Hepatic stellate cell (primary cell): ENCODE data around the gene LMX1B.

Source experiments
- DNase-seq: peaks from one replicate; pipeline ENCODE4 v3.0.0; 2011; ENCODE audit warnings: low spot score

Gene LMX1B

DNA sequence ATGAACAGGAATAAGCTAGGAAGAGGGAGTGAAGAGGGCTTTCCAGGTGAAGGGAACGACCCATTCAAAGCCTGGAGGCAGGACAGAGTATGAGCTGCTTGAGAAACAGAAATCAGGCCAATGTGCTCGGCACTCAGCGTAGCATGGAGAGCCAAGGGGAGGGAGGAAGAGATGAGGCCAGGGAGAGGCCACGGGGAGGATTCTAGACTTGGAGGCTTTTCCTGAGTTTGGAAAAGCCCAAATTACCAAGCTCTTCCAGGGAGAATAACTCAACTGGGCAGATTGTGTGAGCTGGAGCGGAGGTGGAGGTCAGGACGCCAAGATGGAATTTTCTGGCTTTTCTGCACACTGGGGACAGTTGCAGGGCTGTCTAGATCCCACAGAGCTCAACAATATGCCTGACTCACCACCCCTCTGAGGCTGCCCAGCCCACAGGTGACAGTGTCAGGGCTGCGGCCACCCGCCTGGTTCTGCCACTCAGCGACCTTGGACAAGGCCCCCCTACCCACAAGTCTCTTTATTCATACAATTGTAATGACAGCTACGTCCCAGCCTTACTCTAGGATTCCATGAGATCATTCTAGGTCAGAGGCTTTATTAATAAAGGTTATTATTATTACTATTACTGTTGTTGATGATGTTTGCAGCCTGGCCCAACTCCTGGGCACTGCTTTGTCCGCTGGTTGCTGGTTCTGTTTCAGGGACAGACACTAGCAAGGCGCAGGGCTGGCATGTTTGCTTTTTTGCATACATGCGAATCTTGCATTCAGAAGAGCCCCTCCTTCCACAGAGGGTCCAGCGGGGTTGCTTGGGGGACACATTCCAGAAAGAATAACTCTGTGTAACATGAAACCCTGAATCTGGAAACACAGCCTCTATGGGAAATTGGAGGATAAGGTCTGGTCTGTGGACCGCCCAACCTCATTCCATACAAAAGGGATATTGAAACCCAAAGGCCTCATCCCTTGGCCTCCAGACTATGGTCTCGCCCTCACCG is 9.4 kb upstream of the LMX1B start:
- DNase-seq, result no peak

DNA sequence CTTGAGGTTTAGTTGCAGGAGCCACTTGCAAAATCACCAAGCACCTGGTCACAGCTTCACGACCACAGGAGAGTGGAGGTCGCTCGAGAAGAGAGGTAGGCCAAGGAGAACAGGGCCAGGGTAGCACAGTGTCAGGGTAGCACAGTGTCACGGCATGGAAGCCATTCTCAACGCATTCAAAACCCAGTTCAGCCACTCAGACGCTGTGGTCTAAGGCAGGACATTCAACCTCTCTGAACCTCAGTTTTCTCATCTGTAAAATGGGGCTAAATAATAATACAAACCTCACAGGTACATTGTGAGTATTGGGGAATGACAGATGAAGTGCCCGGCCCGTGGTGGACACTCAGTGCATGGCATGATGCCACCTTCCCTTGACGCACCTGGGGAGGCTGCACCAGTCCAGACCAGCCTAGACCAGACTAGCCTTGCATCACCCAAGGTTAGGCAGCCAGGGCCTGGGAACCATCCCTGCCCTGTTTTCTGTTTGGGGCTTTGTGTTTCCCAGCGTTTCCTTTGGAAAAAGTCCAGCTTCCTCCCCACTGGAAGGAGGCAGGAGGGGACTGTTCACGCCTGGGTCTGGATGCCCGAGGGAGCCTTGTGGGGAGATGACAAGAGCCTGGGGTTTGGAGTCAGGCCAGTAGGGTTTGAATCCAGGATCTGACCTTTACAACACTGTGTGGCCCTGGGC is 7.8 kb upstream of the LMX1B start:
- no peak for DNase-seq

DNA sequence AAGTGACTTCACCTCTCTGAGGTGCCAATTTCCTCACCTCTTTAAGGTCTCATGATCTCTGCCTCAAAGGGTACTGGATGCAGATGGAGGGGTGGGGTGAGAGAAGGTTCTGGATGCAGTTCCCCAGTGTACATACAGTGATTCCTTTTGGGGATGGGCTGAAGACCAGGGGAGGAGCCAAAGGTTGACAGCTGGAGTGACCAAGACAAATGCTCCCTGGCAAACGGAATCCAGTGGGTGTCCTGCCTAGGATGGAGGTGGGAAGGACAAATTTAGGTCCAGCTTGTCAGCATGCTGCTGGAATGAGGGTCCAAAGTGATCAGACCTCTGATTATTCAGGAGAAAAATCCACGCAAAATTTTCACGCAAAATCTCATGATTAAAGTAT is 7.3 kb upstream of the LMX1B start:
- DNase-seq, result peak; percentile 3

DNA sequence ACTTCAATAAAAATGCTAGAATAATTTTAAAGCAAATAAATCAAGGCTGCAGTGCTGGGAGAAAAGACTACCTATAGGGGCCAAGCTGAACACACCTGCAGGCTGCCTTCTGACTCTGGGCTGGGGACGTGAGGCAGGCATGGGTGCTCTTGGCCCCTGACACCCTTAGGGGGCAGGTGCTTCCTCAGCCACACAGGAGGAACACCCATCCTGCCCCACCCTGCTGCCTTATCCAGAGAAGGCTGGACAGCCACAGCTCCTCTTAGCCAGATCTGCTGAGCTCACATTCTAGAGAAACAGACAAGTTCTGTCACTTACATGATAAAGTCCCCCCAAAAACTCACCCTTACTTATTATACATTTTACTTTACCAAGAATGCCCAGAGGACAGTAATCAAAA is 6.6 kb upstream of the LMX1B start:
- DNase-seq, result no peak

DNA sequence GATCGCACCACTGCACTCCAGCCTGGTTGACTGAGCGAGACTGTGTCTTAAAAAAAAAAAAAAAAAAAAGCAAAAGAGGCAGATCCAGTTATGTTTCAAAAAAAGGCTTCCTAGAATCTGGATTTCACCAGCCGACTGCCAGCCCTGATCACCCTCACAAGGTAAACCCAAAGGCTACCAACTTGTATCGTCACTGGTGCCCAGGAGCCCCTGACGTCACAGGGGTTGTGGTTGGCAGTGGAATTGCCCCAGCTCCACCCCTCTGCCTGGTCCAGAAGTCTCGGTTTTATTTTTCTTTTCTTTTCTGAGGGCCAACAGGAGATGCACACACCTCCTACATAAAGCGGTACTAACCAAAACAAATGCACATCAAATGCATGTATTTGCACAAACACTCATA is 6.0 kb upstream of the LMX1B start:
- no peak for DNase-seq

DNA sequence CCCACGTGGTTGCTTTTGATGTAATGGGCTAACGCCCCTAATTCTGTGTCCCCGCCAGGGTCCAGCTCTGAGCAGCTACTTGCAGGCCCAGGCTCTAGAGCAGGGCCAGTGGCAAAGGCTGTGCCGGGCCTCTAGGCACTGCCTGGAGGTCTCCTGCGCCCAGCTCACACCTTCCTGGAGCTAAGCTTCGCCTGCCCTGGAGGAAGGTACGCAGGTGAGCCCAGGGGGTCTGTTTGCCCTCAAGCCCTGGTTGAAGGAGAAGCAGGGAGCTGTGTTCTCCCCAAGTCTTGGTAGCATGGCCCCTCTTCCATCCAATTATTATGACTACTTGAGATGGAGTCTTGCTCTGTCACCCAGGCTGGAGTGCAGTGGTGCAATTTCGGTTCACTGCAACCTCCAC is 5.2 kb upstream of the LMX1B start:
- no peak for DNase-seq

DNA sequence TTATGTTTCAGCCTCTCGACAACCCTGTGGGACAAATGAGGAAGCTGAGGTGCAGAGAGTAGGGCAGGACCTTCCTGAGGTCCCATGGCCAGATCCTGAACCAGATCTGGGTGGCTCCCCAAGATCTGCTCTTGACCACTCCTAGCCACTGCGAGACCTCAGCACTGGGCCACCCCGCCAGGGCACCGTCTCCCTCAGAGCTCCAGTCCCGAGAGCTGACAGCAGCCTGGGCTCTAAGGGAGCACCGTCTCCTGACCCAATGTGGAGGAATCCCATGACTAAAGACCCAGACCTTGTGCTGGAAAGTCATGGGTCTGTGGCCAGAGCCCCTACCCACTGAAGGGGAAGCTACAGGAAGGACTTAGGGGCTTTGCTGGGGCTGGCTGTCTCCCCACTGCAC is 4.5 kb upstream of the LMX1B start:
- DNase-seq, result no peak

DNA sequence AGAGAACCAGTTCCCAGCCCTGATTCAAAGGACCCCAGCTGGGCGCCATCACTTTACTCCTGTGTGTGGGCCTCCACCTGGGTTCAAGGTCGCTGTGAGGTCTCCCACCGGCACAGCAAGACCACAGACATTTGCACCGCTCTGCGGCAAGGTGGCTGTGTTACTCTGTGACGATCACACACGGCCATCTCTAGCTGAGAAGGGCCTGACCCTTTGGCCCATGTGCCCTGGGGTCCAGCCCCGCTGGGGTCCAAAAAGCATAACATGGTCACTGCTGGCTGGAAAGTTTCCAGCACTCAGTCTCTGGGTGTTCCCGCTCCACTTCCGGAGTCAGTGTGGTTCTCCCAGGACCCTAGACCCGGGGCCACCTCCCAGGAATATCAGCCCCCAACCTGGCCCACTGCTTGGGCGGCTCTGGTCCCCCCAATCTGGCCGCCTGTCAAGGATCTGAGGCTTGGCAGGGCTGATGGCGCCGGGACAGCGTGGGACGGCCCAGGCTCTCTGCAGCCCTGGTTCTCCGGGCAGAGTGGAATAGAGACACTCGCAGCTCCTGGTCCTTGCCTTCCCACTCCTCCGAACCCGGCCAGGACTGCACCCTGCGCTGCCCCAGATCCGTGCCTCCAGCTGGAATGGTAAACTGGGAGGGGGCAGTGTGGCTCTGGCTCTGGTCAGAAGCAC is 3.9 kb upstream of the LMX1B start:
- DNase-seq, result peak; percentile 9

DNA sequence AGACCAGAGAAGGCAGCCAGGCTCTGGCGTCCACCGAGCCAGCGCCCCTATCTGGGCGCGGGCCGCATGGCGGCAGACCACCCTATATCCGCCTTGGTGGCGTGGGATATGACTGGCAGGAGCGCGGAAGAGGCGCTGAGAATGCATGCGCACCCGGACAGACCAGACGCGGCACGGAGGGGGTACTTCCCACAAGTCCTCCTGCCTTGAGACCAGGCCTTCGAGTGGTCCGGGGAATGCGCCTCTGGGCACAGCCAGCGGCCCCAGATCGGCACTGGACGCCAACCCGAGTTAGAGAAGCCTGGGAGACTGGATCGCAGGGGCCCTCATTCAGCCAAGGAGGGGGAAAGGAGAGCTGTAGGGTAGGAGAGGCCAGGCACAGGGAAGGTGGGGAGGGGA is 2.5 kb upstream of the LMX1B start:
- no peak for DNase-seq

DNA sequence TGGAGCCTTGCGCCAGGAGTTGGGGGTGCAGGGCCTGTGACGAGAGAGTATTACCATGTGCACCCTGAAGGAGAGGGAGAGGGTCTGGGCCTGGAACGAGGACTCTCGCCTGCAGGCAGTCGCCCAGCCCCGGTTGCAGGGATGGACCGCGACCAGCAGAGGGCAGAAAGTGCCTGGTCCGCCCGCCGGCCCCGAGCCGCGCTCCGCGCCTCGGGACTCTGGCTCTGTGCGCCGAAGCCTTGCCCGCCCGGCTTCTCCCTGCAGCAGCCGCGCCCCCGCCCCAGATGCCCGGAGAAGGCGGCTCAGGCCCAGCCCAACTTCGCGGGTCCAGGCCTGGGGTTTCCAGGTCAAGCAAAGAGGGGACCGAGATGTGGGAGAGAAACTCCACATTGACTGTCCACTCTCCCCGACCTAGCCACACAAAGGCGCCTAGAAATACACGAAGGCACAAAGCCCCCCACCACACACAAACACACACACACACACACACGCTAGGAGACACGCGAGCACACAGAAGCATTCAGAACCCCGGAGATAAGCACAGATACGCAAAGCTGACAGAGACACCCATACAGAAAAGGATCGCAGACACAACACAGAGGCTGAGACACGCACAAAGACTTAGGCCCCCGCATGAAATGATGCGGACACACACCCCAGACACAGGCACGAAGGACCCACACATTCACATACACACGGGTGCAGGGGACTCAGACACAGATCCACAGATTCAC is 2.0 kb upstream of the LMX1B start:
- DNase-seq, result peak; percentile 87

DNA sequence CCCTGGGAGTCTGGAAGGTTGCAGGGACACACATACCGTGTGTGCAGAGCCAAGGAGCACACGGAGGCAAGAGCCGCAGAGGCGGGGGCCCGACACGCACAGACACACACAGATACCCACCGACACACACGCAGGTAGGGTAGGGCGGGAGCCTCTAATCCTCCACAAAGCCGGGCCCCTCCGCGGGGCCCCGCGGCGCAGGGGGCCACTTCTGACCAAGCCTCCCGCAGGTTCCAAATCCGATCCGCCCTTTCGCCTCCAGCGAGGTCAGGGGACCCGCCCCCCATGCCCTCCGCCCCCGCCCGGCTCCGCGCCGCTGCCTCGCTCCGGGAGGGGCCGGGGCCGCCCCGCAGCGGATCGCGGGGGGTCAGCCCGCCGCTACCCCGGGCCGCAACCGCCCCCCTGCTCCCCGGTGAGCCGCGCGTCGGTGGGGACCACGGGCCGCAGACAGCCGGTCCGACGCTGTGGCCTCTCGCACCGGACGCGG is 1.4 kb upstream of the LMX1B start:
- no peak for DNase-seq

DNA sequence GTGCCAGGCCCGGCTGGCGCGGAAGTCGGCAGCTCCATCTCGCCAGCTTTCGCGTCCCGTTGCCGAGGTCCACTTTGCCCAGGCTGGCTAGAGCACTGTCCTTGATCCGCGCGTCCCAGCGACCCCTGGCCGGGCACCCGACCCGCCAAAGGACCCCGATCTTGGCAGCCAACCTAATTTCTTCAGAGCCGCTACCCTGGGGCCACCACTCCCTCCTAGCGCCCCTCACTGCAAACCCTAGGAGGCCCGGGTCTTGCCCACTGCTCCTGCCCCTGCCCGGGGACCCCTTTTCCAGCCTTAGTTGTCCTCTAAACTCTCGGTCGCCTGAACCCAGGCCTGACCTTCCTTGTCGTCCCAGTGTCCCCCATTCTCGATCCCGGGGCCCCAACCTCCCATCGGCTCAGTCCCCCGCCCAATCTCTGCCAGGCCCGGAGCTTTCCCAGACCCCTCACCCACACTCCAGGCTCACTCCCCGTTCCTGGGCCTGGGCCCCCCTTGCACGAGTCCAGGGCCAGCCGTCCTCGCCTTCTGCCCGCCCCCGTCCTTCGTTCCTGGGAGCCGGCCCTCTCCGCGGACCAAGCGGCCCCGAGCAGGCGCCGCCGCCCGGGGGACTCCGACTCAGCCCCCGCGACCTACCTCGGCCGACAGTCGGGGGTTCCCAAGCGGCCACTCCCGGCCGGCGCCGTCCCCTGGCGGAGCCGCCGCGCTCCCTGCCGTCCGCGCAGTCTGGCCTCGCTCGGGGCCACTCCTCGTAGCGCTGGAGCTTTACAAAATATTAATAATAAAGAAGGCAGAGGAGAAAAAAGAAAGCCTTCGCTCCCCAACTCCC is 701 bp upstream of the LMX1B start:
- DNase-seq, result peak; percentile 16

DNA sequence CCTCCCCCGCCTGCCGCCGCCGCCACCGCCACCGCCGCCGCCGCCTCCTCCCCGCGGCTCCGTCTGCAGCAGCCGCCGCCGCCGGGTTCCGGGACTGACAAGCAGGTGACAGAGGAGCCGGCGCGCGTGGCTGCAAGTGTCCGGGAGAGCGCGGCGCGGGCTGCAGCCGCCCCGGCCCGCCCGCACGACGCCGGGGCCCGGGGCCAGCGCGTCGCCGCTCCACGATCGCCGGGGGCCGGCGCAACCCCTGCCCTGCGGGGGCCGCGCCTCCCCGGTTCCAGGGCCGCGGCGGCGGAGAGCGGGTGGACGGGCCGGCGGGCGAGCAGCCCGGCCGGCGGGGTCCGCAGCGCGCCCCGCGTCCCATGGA is 343 bp downstream of the LMX1B start:
- DNase-seq, result peak; percentile 6

DNA sequence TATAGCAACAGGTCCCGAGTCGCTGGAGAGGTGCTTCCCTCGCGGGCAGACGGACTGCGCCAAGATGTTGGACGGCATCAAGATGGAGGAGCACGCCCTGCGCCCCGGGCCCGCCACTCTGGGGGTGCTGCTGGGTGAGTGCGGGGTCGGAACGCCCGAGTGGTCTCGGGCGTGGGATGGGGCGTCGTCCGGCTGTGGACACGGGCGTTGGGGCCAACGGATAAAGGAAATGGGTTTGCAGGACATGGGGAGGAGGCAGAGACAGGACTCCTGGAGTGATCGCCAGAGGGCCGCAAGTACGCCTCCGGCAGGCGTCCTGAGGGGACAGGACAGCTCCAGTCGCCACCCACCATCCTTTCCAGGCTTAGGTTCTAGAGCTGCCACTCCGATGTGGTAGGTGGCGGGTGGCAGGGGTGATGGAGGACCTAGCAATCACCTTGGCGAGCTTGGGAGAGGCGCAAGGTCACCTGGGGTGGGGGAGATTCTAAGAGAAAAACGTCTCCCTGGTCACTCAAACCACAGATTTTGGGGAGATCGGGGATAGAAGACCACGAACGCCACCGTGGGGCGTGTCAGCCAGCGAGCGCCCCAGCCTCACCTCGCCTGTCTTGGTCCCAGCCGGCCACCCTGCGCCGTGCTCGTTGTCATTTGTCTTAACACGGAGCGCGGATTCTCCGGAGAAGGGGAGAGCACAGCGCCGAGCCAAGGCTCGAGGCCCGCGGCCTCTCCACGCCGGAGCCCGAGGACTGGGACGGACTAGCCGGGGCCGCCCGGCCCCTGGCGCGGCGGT is 922 bp downstream of the LMX1B start:
- DNase-seq, result peak; percentile 24

DNA sequence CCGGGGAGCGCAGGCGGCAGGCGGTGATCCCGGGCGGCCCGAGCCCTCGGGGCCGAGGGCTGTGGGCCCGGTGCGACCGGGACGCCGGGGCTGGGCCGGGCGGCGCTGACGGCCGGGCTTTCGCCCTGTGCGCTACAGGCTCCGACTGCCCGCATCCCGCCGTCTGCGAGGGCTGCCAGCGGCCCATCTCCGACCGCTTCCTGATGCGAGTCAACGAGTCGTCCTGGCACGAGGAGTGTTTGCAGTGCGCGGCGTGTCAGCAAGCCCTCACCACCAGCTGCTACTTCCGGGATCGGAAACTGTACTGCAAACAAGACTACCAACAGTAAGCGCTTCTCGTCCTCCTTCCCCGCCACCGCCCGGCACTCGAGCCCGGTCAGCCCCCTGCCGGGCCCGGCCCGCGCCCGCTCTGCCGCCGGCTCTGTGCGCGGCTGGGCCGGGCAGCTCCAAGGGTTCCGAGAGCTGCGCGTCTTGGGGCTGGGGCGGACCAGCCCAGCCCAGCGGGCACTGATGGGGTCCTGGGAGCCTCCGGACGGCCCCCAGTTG is 1.6 kb downstream of the LMX1B start:
- no peak for DNase-seq

DNA sequence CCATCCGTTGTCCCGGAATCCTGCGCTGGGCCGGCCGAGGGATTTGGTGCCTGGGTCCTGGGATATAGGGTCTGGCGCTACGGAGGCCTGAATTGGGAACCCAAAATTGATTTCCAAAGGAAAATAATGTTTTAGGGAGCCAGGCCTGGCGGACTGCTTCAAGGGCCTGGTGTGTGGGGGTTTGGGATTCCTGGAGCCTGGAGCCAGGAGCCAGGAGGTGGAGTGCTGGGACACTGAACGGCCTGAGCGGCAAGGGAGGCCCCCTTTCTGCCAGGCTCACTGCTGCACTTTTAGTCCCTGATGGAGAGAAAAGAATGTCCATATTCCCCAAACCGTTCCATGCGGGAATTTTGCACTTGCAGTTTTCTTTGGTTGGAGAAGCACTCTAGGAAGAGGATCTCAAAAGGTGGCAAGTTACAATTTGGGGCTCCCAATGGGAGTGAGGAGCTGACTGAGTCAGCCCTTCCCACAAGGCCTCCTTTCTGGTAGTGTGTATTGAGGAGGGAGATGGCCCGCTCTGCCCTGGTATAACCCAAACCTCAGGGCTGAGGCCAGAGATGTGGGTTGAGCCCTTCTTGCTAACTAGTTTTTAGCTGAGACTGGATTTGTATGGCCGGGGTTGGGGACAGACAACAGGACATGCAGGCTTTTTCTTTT is 2.2 kb downstream of the LMX1B start:
- no peak for DNase-seq

DNA sequence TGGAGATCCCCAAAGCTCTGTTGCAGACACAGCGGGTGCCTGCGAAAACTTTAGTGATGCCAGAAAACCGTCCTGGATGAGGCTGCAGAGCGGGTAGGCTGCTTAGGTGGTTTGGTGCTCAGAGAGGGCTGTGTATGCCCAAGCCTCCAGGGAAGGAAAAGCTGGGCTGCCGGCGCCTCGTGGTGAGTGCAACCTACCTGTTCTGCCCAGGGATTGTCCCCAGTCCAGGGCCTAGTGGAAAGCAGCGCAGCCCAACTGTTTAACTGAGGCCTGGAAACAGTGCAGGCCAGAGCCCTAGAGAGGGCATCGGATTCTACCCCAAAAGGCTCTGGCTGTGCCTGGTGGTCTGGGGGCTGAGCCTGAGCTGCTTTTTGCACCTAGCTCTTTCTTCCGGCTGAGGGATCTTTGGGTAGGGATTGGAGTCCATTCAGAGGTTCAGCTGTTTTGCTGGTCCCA is 2.8 kb downstream of the LMX1B start:
- DNase-seq, result no peak

DNA sequence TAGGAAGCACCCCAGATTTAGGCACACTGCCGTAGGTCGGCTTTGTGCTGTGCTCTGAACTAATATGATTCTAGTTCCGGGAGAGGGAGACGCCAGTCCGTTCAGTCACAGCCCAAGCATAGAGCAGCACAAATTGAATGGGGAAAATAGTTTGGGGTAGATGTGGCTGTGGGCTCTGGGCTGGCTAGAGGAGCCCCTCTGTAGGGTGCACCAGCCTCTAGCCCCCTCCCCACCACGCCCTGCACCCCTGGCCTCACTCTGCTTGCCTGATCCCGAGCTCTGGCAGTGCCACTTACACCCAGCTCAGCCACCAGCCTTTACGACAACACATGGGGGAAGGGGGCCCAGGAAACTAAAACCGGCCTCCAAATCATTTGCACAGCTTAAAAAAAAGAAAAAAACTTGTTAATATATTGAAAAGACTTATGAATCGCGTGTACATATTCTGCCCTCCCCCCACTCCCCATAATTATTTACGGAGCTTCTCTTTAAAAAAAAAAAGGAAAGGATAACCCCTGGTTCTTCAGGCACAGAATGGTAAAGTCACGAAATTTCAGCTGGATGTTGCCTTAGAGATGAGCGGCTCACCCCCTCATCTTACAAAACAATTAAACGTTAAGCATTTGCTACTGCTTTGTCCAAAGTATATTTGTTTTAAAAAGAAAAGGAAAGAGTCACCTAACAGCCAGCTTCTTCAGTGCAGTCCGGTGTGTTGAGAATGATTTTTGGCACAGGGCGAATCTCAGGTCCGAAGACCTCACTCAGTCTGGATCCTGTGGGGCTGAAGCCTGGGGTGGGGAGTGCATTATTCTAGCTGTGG is 3.5 kb downstream of the LMX1B start:
- DNase-seq, result no peak

DNA sequence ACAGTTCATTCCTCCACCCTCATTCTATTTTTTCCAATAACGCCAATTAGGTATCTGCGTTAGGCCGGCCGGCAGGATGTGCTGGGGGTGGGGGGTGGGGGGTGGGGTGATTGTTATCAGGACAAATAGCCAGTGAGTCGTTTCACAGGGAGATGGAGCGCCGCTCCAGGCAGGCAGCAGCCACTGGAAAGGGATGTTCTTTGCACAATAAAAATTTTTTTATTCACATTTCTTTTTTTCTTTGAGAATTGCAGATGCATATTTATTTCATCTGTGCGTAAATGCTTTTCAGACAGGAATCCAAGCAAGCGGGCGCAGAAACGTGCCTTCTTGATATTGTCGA is 4.1 kb downstream of the LMX1B start:
- DNase-seq, result no peak
